HG03342 (cell line): ENCODE data around the gene LYST.
"Not testable (repeated sequence)": the region's sequence is repeated elsewhere in the genome, so short reads cannot be mapped to it uniquely, and the experiment has no call there.

Experiments
- ATAC-seq: cut with Tn5 transposase; IDR thresholded peaks from one replicate; pipeline ENCODE4 v1.9.1; 2021; ENCODE audit warnings: mild to moderate bottlenecking, moderate library complexity; ENCODE audit not compliant: unreplicated experiment

Gene LYST

GRCh38 chr1:235766794-235767285 is 99.9 kb downstream of the LYST start:
- no peak for ATAC-seq

GRCh38 chr1:235763962-235764361 is 102.7 kb downstream of the LYST start:
- no peak for ATAC-seq

GRCh38 chr1:235759336-235759735 is 107.4 kb downstream of the LYST start:
- ATAC-seq: no peak

- no peak for ATAC-seq
Observed at GRCh38 chr1:235758931-235759330, 107.8 kb downstream of the LYST start.

- no peak for ATAC-seq
Observed at GRCh38 chr1:235757587-235758096, 109.1 kb downstream of the LYST start.

GRCh38 chr1:235754186-235754585 is 112.5 kb downstream of the LYST start:
- not testable (repeated sequence) for ATAC-seq

GRCh38 chr1:235749755-235750300 is 116.9 kb downstream of the LYST start:
- no peak for ATAC-seq

- ATAC-seq: no peak
Observed at GRCh38 chr1:235748747-235749146, 118.0 kb downstream of the LYST start.

- ATAC-seq: no peak
Observed at GRCh38 chr1:235746245-235746644, 120.5 kb downstream of the LYST start.

- ATAC-seq: no peak
Observed at GRCh38 chr1:235745503-235746136, 121.1 kb downstream of the LYST start.

GRCh38 chr1:235742914-235743599 is 123.6 kb downstream of the LYST start:
- ATAC-seq: no peak

GRCh38 chr1:235741294-235741693 is 125.4 kb downstream of the LYST start:
- no peak for ATAC-seq

GRCh38 chr1:235739631-235740030 is 127.1 kb downstream of the LYST start:
- no peak for ATAC-seq

GRCh38 chr1:235739124-235739523 is 127.6 kb downstream of the LYST start:
- no peak for ATAC-seq

GRCh38 chr1:235737751-235738150 is 129.0 kb downstream of the LYST start:
- ATAC-seq: no peak

- ATAC-seq: no peak
Observed at GRCh38 chr1:235736263-235736662, 130.4 kb downstream of the LYST start.

- ATAC-seq: no peak
Observed at GRCh38 chr1:235735621-235736020, 131.1 kb downstream of the LYST start.

GRCh38 chr1:235734335-235734734 is 132.4 kb downstream of the LYST start:
- no peak for ATAC-seq

GRCh38 chr1:235730007-235730406 is 136.7 kb downstream of the LYST start:
- ATAC-seq: no peak

- ATAC-seq: no peak
Observed at GRCh38 chr1:235726557-235726956, 140.1 kb downstream of the LYST start.

GRCh38 chr1:235725434-235725833 is 141.3 kb downstream of the LYST start:
- ATAC-seq: no peak

- ATAC-seq: no peak
Observed at GRCh38 chr1:235724730-235725129, 142.0 kb downstream of the LYST start.
